DOHH2 (cell line): ENCODE measurements around the gene LIMK1.

Source experiments
- CTCF ChIP-seq: fragments of 200-600 bp; sonication (generic); IDR thresholded peaks from one replicate; pipeline ENCODE4 v1.5.1; 2014; ENCODE audit warnings: antibody characterized with exemption, mild to moderate bottlenecking, low read depth, low read length; ENCODE audit not compliant: poor library complexity, severe bottlenecking
- EZH2phosphoT487 ChIP-seq: fragments of 200-600 bp; sonication (generic); IDR thresholded peaks from 2 replicates; pipeline ENCODE4 v1.6.1; 2017; ENCODE audit warnings: borderline replicate concordance, mild to moderate bottlenecking, antibody characterized with exemption, low read length, moderate library complexity, mixed read lengths

- no peak for TF ChIP-seq CTCF
- no peak for TF ChIP-seq EZH2phosphoT487
Observed at GRCh38 chr7:74040791-74041520, 42.6 kb upstream of the LIMK1 start.
